Measurements from ENCODE around the gene SKAP1. TPM values are rescaled to one million over a fixed set of nuclear protein-coding genes. Genes with fewer than 3 reads are reported as not detected.

Gene SKAP1
- total and polyA plus RNA-seq, 10 donors, result 11.5 to 28.9 (median 20.5) TPM

GRCh38 chr17:48336986-48337385 is 93.0 kb downstream of the SKAP1 start:
- H3K27me3 ChIP-seq (replicated peaks in 1 of 7), result peaks cover 0 to 33% (median 6%) of the 10 kb centered on the region in 7 donors
- no peak for DNase-seq
- no peaks in the 10 kb centered on the region for H3K36me3 ChIP-seq
- 83 to 93% (median 85%) methylated on average over 2 of the region's 2 CpGs for WGBS, 5 donors
- no peak overlapping the region for H3K27ac ChIP-seq
- TF ChIP-seq POLR2A (IDR thresholded peaks at IDR 0.05) (no peak), CTCF (IDR thresholded peaks at IDR 0.05 in 8 of 11, conservative IDR thresholded peaks at IDR 0.05 in 3 of 11) (no peak), POLR2AphosphoS5 (IDR thresholded peaks at IDR 0.05) (no peak)
- H3K4me3 ChIP-seq, result no peak overlapping the region
- no peaks in the 10 kb centered on the region for H3K9me3 ChIP-seq
- intact Hi-C loops (cut with DNase I; ENCODE audit: low total_unique reads), result loop anchor here (5.0 kb wide), 1 partner anchor 120 kb away; no protein-coding TSS in a partner anchor
- H3K4me1 ChIP-seq, result peaks cover 0 to 6% (median 0%) of the 10 kb centered on the region in 6 donors

GRCh38 chr17:48335858-48336500 is 94.0 kb downstream of the SKAP1 start:
- no peak for TF ChIP-seq POLR2A (IDR thresholded peaks at IDR 0.05)
- TF ChIP-seq CTCF (IDR thresholded peaks at IDR 0.05 in 8 of 11, conservative IDR thresholded peaks at IDR 0.05 in 3 of 11), result peak; percentile 40 to 79 (median 70)
- Histone ChIP-seq H3K36me3 (no peaks in the 10 kb centered on the region), H3K27ac (no peak overlapping the region), H3K27me3 (replicated peaks in 1 of 7) (peaks cover 0 to 41% (median 13%) of the 10 kb centered on the region in 7 donors), H3K9me3 (no peaks in the 10 kb centered on the region), H3K4me3 (no peak overlapping the region), H3K4me1 (peaks cover 0 to 6% (median 0%) of the 10 kb centered on the region in 6 donors)
- 11 to 18% (median 14%) methylated on average over 5 of the region's 5 CpGs for WGBS, 5 donors
- no peak for DNase-seq
- intact Hi-C loops (cut with DNase I; ENCODE audit: low total_unique reads), result loop anchor here (5.0 kb wide), 1 partner anchor 121 kb away; no protein-coding TSS in a partner anchor

GRCh38 chr17:48335146-48335784 is 94.7 kb downstream of the SKAP1 start:
- TF ChIP-seq POLR2A (IDR thresholded peaks at IDR 0.05), result no peak
- TF ChIP-seq POLR2AphosphoS5 (IDR thresholded peaks at IDR 0.05), result no peak
- no peak for TF ChIP-seq CTCF (IDR thresholded peaks at IDR 0.05 in 8 of 11, conservative IDR thresholded peaks at IDR 0.05 in 3 of 11)
- H3K27me3 ChIP-seq (replicated peaks in 1 of 7), result peaks cover 0 to 48% (median 16%) of the 10 kb centered on the region in 7 donors
- H3K4me1 ChIP-seq, result peaks cover 0 to 6% (median 0%) of the 10 kb centered on the region in 6 donors
- no peaks in the 10 kb centered on the region for H3K9me3 ChIP-seq
- H3K27ac ChIP-seq, result no peak overlapping the region
- H3K36me3 ChIP-seq, result no peaks in the 10 kb centered on the region
- DNase-seq, result no peak
- intact Hi-C loops (cut with DNase I; ENCODE audit: low total_unique reads), result loop anchor here (5.0 kb wide), 1 partner anchor 122 kb away; no protein-coding TSS in a partner anchor
- no peak overlapping the region for H3K4me3 ChIP-seq

GRCh38 chr17:48333034-48333530 is 96.9 kb downstream of the SKAP1 start:
- 78 to 95% (median 85%) methylated on average over 1 of the region's 1 CpG for WGBS, 5 donors
- DNase-seq, result no peak
- intact Hi-C loops (cut with DNase I; ENCODE audit: low total_unique reads), result no loop called here
- H3K4me3 ChIP-seq, result no peak overlapping the region
- peaks cover 0 to 53% (median 16%) of the 10 kb centered on the region in 7 donors for H3K27me3 ChIP-seq (replicated peaks in 1 of 7)
- H3K9me3 ChIP-seq, result no peaks in the 10 kb centered on the region
- TF ChIP-seq CTCF (IDR thresholded peaks at IDR 0.05 in 8 of 11, conservative IDR thresholded peaks at IDR 0.05 in 3 of 11), result no peak
- no peak for TF ChIP-seq POLR2A (IDR thresholded peaks at IDR 0.05)
- TF ChIP-seq POLR2AphosphoS5 (IDR thresholded peaks at IDR 0.05), result no peak
- peaks cover 0 to 6% (median 0%) of the 10 kb centered on the region in 6 donors for H3K4me1 ChIP-seq
- H3K36me3 ChIP-seq, result no peaks in the 10 kb centered on the region
- no peak overlapping the region for H3K27ac ChIP-seq
